HepG2 (cell line): ENCODE data around the gene SRXN1. TPM values are rescaled to one million over a fixed set of nuclear protein-coding genes. Genes with fewer than 3 reads are reported as not detected.

ENCODE experiments used
- ETV6 ChIP-seq: sonication (generic); formaldehyde crosslinking; conservative IDR thresholded peaks from 2 replicates; pipeline ENCODE4 v1.4.0; 2020; ENCODE audit warnings: missing genetic modification reagents
- GMEB1 ChIP-seq: sonication (generic); formaldehyde crosslinking; IDR thresholded peaks from 2 replicates; pipeline ENCODE4 v1.5.1; 2020; ENCODE audit warnings: missing genetic modification reagents, mild to moderate bottlenecking, borderline replicate concordance
- SRF ChIP-seq: IDR thresholded peaks from 2 replicates; pipeline ENCODE4 v1.6.1; 2011; ENCODE audit warnings: mild to moderate bottlenecking, low read depth, low read length, moderate library complexity
- ZNF124 ChIP-seq: sonication (generic); formaldehyde crosslinking; IDR thresholded peaks from 2 replicates; pipeline ENCODE4 v1.4.0; 2020; ENCODE audit warnings: missing genetic modification reagents
- ZNF274 ChIP-seq: sonication (generic); formaldehyde crosslinking; IDR thresholded peaks from 2 replicates; pipeline ENCODE4 v1.5.1; 2020; ENCODE audit warnings: mild to moderate bottlenecking, missing genetic modification reagents
- ZNF432 ChIP-seq: sonication (generic); formaldehyde crosslinking; IDR thresholded peaks from 2 replicates; pipeline ENCODE4 v1.5.0; 2020; ENCODE audit warnings: missing genetic modification reagents, mild to moderate bottlenecking, borderline replicate concordance
- ZNF564 ChIP-seq: sonication (generic); formaldehyde crosslinking; IDR thresholded peaks from 2 replicates; pipeline ENCODE4 v1.8.1; 2023; ENCODE audit warnings: mild to moderate bottlenecking, missing genetic modification reagents
- polyA plus RNA-seq, 8 experiments: library from polyadenylated mRNA; depleted of rRNA in 3 of 8; stranded (reverse) in 7 of 8; unstranded in 1 of 8; fragments of >200 nt; fragmentation: Illumina TruSeq in 4 of 8; extraction: Trizol in 4 of 8; gene quantifications; 2 replicates each; pipeline versions ENCODE4 v1.2.1 to v1.2.3, GENCODE V29; 2011 to 2016; ENCODE audit warnings: low read depth in 4 of 8, missing spikeins in 1 of 8, mixed read lengths in 1 of 8; ENCODE audit not compliant: insufficient read depth in 1 of 8
- total RNA-seq, 5 experiments: library from RNA; depleted of rRNA; stranded (reverse); fragments of >200 nt; fragmentation: Illumina TruSeq; extraction: Trizol; gene quantifications; 2 replicates each; pipeline ENCODE4 v1.2.3, GENCODE V29; 2016; ENCODE audit warnings: low read depth in 1 of 5
- TF ChIP-seq, protein P1 (sequence below): sonication (generic); formaldehyde crosslinking; IDR thresholded peaks from 2 replicates; pipeline ENCODE4 v1.4.0; 2020; ENCODE audit warnings: missing genetic modification reagents, borderline replicate concordance
- TF ChIP-seq, protein P2 (sequence below): sonication (generic); formaldehyde crosslinking; conservative IDR thresholded peaks from 2 replicates; pipeline ENCODE4 v1.8.0; 2022; ENCODE audit warnings: mild to moderate bottlenecking, moderate library complexity, missing genetic modification reagents
- TF ChIP-seq, protein P3 (sequence below): sonication (generic); formaldehyde crosslinking; IDR thresholded peaks from 2 replicates; pipeline ENCODE4 v1.5.1; 2020; ENCODE audit warnings: missing genetic modification reagents, mild to moderate bottlenecking, borderline replicate concordance
- TF ChIP-seq, protein P4 (sequence below): sonication (generic); formaldehyde crosslinking; IDR thresholded peaks from 2 replicates; pipeline ENCODE4 v1.8.1; 2023; ENCODE audit warnings: missing genetic modification reagents, inconsistent platforms, borderline replicate concordance
- TF ChIP-seq, protein P5 (sequence below): fragments of 450-650 bp; IDR thresholded peaks from 2 replicates; pipeline ENCODE4 v1.6.1; 2017

Gene SRXN1
- total and polyA plus RNA-seq, 2 of the 13 experiments (the other 11 are each of a cell fraction or from before 2014, with no cell fraction given) = 29.9 to 87.7 TPM

GRCh38 chr20:651713-652614, 1.0 kb downstream of the SRXN1 start (continued):
- TF ChIP-seq ZNF432 (CRISPR knock-in tag) (no peak), ZNF564 (no peak), SRF (no peak), GMEB1 (peak; percentile 11; the same call in 1 of the 2 replicates), ZNF274 (CRISPR knock-in tag) (no peak), ETV6 (CRISPR knock-in tag) (no peak), ZNF124 (CRISPR knock-in tag) (no peak; the same call in 1 of the 2 replicates)
- TF ChIP-seq, protein P1, sequence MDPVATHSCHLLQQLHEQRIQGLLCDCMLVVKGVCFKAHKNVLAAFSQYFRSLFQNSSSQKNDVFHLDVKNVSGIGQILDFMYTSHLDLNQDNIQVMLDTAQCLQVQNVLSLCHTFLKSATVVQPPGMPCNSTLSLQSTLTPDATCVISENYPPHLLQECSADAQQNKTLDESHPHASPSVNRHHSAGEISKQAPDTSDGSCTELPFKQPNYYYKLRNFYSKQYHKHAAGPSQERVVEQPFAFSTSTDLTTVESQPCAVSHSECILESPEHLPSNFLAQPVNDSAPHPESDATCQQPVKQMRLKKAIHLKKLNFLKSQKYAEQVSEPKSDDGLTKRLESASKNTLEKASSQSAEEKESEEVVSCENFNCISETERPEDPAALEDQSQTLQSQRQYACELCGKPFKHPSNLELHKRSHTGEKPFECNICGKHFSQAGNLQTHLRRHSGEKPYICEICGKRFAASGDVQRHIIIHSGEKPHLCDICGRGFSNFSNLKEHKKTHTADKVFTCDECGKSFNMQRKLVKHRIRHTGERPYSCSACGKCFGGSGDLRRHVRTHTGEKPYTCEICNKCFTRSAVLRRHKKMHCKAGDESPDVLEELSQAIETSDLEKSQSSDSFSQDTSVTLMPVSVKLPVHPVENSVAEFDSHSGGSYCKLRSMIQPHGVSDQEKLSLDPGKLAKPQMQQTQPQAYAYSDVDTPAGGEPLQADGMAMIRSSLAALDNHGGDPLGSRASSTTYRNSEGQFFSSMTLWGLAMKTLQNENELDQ = no peak
- TF ChIP-seq, protein P2, sequence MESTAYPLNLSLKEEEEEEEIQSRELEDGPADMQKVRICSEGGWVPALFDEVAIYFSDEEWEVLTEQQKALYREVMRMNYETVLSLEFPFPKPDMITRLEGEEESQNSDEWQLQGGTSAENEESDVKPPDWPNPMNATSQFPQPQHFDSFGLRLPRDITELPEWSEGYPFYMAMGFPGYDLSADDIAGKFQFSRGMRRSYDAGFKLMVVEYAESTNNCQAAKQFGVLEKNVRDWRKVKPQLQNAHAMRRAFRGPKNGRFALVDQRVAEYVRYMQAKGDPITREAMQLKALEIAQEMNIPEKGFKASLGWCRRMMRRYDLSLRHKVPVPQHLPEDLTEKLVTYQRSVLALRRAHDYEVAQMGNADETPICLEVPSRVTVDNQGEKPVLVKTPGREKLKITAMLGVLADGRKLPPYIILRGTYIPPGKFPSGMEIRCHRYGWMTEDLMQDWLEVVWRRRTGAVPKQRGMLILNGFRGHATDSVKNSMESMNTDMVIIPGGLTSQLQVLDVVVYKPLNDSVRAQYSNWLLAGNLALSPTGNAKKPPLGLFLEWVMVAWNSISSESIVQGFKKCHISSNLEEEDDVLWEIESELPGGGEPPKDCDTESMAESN = 0 out of 2 replicates have a peak, but pooled peaks have one; percentile 45
- TF ChIP-seq, protein P3, sequence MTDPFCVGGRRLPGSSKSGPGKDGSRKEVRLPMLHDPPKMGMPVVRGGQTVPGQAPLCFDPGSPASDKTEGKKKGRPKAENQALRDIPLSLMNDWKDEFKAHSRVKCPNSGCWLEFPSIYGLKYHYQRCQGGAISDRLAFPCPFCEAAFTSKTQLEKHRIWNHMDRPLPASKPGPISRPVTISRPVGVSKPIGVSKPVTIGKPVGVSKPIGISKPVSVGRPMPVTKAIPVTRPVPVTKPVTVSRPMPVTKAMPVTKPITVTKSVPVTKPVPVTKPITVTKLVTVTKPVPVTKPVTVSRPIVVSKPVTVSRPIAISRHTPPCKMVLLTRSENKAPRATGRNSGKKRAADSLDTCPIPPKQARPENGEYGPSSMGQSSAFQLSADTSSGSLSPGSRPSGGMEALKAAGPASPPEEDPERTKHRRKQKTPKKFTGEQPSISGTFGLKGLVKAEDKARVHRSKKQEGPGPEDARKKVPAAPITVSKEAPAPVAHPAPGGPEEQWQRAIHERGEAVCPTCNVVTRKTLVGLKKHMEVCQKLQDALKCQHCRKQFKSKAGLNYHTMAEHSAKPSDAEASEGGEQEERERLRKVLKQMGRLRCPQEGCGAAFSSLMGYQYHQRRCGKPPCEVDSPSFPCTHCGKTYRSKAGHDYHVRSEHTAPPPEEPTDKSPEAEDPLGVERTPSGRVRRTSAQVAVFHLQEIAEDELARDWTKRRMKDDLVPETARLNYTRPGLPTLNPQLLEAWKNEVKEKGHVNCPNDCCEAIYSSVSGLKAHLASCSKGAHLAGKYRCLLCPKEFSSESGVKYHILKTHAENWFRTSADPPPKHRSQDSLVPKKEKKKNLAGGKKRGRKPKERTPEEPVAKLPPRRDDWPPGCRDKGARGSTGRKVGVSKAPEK (CRISPR knock-in tag) = no peak
- TF ChIP-seq, protein P4, sequence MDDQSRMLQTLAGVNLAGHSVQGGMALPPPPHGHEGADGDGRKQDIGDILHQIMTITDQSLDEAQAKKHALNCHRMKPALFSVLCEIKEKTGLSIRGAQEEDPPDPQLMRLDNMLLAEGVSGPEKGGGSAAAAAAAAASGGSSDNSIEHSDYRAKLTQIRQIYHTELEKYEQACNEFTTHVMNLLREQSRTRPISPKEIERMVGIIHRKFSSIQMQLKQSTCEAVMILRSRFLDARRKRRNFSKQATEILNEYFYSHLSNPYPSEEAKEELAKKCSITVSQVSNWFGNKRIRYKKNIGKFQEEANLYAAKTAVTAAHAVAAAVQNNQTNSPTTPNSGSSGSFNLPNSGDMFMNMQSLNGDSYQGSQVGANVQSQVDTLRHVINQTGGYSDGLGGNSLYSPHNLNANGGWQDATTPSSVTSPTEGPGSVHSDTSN (CRISPR knock-in tag) = no peak; the same call in 1 of the 2 replicates
- TF ChIP-seq, protein P5, sequence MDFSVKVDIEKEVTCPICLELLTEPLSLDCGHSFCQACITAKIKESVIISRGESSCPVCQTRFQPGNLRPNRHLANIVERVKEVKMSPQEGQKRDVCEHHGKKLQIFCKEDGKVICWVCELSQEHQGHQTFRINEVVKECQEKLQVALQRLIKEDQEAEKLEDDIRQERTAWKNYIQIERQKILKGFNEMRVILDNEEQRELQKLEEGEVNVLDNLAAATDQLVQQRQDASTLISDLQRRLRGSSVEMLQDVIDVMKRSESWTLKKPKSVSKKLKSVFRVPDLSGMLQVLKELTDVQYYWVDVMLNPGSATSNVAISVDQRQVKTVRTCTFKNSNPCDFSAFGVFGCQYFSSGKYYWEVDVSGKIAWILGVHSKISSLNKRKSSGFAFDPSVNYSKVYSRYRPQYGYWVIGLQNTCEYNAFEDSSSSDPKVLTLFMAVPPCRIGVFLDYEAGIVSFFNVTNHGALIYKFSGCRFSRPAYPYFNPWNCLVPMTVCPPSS = no peak
